ENCODE results near the gene ARHGEF33.

- TF ChIP-seq CTCF (IDR thresholded peaks at IDR 0.05; ENCODE audit: poor library complexity) (no peak), EZH2phosphoT487 (IDR thresholded peaks at IDR 0.05; ENCODE audit: low read depth, severe bottlenecking, unreplicated experiment) (no peak)
Observed at GRCh38 chr2:38975042-38975441, 85.4 kb downstream of the ARHGEF33 start.

Measured in hepatocyte (in vitro differentiated cells).